ENCODE results near the gene CRIP2. TPM values are rescaled to one million over a fixed set of nuclear protein-coding genes. Genes with fewer than 3 reads are reported as not detected.

Gene CRIP2
- total and polyA plus RNA-seq, 9 donors: 0.35 to 242 (median 47.8) TPM

DNA sequence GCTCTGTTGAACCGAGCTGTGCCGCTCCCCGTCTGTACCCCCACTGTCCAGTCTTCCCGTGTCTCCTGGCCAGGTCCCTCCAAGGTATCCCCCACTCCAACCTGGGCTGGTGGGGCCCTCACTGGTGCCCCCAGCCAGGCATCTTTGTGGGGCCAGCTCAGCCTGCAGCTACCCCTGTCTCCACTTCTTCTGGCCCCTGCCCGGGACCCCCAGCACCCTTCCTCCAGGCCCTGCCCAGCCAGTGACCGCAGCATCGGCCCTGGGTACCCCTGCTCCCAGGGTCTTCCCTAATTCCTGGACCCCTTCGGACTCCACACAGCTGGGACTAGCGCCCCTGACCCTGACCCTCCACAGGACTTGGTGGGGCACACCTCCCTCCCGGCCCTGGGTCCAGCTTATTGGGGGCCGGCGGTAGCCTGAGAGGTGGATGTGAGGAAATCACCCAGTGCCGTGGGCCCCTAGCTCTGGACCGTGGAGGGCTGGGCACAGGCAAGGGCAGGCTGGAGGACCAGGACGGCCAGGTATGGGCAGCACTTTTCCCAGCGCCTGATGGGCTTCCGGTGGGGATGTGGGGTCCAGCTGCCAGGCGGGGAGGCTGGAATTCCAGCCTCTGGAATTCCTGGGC is 8.0 kb downstream of the CRIP2 start:
- Histone ChIP-seq H3K27me3 (no peaks in the 10 kb centered on the region), H3K36me3 (no peaks in the 10 kb centered on the region), H3K4me1 (ENCODE audit: insufficient read depth) (peaks cover 15% of the 10 kb centered on the region), H3K4me3 (no peak overlapping the region), H3K9me3 (no peaks in the 10 kb centered on the region), H3K27ac (no peak overlapping the region)
- no peak for DNase-seq
- 69 to 74% (median 73%) methylated on average over 17 to 18 of the region's 18 CpGs for WGBS, 3 donors
- intact Hi-C loops (cut with DNase I): no loop called here
- no peak for TF ChIP-seq EP300 (IDR thresholded peaks at IDR 0.05)
- TF ChIP-seq, protein P1, sequence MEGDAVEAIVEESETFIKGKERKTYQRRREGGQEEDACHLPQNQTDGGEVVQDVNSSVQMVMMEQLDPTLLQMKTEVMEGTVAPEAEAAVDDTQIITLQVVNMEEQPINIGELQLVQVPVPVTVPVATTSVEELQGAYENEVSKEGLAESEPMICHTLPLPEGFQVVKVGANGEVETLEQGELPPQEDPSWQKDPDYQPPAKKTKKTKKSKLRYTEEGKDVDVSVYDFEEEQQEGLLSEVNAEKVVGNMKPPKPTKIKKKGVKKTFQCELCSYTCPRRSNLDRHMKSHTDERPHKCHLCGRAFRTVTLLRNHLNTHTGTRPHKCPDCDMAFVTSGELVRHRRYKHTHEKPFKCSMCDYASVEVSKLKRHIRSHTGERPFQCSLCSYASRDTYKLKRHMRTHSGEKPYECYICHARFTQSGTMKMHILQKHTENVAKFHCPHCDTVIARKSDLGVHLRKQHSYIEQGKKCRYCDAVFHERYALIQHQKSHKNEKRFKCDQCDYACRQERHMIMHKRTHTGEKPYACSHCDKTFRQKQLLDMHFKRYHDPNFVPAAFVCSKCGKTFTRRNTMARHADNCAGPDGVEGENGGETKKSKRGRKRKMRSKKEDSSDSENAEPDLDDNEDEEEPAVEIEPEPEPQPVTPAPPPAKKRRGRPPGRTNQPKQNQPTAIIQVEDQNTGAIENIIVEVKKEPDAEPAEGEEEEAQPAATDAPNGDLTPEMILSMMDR (IDR thresholded peaks at IDR 0.05): no peak
- no peak for TF ChIP-seq POLR2A (IDR thresholded peaks at IDR 0.05)

- H3K27ac ChIP-seq: no peak overlapping the region
- H3K9me3 ChIP-seq: no peaks in the 10 kb centered on the region
- no peak overlapping the region for H3K4me3 ChIP-seq
Measured at GRCh38 chr14:105483300-105484068, 8.9 kb downstream of the CRIP2 start.

DNA sequence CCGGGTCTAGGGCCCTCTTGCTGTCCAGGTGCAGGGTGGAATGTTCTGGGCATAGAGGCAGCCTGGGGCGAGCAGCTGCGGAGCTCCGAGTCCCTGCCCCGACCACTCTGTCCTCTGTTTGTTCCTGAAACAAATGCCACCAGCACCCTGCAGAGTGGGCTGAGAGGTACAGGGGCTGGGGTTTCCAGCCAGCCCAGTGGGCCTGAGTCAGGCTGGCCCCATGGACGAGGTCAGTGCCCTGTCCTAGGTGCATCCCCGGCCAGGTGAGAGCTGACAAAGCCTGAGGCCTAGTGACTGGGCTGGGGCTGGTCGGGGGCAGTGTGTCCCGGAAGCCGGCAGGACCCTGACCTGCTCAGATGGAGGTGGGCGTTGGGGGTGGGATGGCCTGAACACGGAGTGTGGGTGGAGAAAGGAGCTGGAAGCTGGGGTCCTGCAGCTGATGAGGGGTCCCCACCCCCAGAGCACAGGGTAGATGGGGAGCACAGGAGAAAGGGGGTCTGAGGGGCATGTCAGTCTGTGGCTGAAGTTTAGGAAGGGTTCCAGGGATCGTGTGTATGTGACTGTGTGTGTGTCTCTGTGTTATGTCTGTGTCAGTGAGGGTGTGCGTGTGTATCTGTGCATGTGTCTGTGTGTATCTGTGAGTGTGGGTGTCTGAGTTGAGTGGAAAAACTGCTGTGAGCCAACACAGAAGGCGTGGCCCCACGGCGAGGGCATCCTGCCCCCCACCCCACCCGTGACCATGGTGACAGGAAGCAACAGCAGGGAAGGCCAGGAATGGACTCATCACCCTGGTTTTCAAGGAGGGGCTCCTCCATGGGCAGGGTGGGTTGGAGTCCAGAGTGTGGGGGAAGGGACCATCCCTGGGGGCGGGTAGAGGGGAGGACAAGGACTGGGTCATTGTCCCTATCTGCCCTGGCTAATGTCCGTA is 9.7 kb downstream of the CRIP2 start:
- intact Hi-C loops (cut with DNase I): no loop called here
- Histone ChIP-seq H3K27ac (no peak overlapping the region), H3K4me1 (ENCODE audit: insufficient read depth) (peaks cover 15% of the 10 kb centered on the region), H3K36me3 (no peaks in the 10 kb centered on the region), H3K9me3 (no peaks in the 10 kb centered on the region), H3K4me3 (no peak overlapping the region), H3K27me3 (no peaks in the 10 kb centered on the region)
- no peak for DNase-seq
- 65 to 68% (median 66%) methylated on average over 19 to 20 of the region's 20 CpGs for WGBS, 3 donors
- no peak for TF ChIP-seq EP300 (IDR thresholded peaks at IDR 0.05)
- no peak for TF ChIP-seq POLR2A (IDR thresholded peaks at IDR 0.05)
- TF ChIP-seq, protein P1 (IDR thresholded peaks at IDR 0.05): no peak

More at GRCh38 chr14:105483300-105484068, 8.9 kb downstream of the CRIP2 start:
- Histone ChIP-seq H3K27me3 (no peaks in the 10 kb centered on the region), H3K36me3 (no peaks in the 10 kb centered on the region), H3K4me1 (ENCODE audit: insufficient read depth) (peaks cover 15% of the 10 kb centered on the region)
- TF ChIP-seq EP300 (IDR thresholded peaks at IDR 0.05) (no peak), POLR2A (IDR thresholded peaks at IDR 0.05) (no peak)
- TF ChIP-seq, protein P1 (IDR thresholded peaks at IDR 0.05): no peak
- DNase-seq: no peak
- WGBS, 3 donors: 66 to 76% (median 72%) methylated on average over 13 to 18 of the region's 18 CpGs
- intact Hi-C loops (cut with DNase I): no loop called here

DNA sequence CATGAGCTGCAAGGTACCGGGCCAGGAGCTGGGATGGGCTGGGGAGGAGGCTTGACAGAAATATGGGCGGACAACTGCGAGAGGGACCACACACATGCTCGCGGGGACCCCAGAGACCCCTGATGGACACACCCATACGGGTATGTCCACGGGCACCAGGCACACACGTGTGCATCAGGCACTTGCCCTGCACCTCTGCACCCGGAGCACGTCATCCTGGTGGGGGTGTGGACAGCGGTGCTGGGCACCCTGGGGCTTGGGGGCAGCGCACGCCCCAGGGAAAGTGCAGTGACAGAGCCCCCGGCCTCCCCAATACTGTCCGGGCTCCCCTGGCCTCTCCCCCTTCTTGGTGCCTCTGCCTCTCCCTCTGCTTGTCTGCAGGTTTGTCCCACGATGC is 10.4 kb downstream of the CRIP2 start:
- Histone ChIP-seq H3K4me3 (no peak overlapping the region), H3K27ac (no peak overlapping the region), H3K4me1 (ENCODE audit: insufficient read depth) (peaks cover 15% of the 10 kb centered on the region), H3K9me3 (no peaks in the 10 kb centered on the region), H3K36me3 (no peaks in the 10 kb centered on the region), H3K27me3 (no peaks in the 10 kb centered on the region)
- DNase-seq: no peak
- intact Hi-C loops (cut with DNase I): loop anchor here in 3 of 4 donors (5.0 kb wide), 3 partner anchors 103 to 183 kb away; partner anchors contain the start of gene BRF1 (in 1 of the 3)
- 74 to 84% (median 74%) methylated on average over 16 of the region's 16 CpGs for WGBS, 3 donors
- no peak for TF ChIP-seq EP300 (IDR thresholded peaks at IDR 0.05)
- TF ChIP-seq POLR2A (IDR thresholded peaks at IDR 0.05): no peak
- TF ChIP-seq, protein P1 (IDR thresholded peaks at IDR 0.05): no peak

All from ovary (tissue), 9 donors.